Mesendoderm (in vitro differentiated cells): ENCODE results near the gene DMAP1.

Source experiments
- DNase-seq: peaks from one replicate; pipeline ENCODE4 v3.0.0; 2013
- H2AK5ac ChIP-seq: 2 replicates; pipeline ENCODE4 v1.6.1; 2013; ENCODE audit warnings: low read length, inconsistent platforms
- H2BK120ac ChIP-seq: 2 replicates; pipeline ENCODE4 v1.6.1; 2013; ENCODE audit warnings: low read depth, mild to moderate bottlenecking, low read length, moderate library complexity, mixed read lengths
- H2BK15ac ChIP-seq: replicated peaks from 2 replicates; pipeline ENCODE4 v1.6.1; 2013; ENCODE audit warnings: low read depth, mild to moderate bottlenecking, moderate library complexity
- H2BK5ac ChIP-seq: 2 replicates; pipeline ENCODE4 v1.6.1; 2013; ENCODE audit warnings: low read length, inconsistent platforms
- H3K18ac ChIP-seq: 2 replicates; pipeline ENCODE4 v1.6.1; 2013; ENCODE audit warnings: mild to moderate bottlenecking, low read length, mixed read lengths
- H3K23ac ChIP-seq: one replicate; pipeline ENCODE4 v1.6.1; 2013; ENCODE audit warnings: low read length
- H3K27ac ChIP-seq: 2 replicates; pipeline ENCODE4 v1.5.1; 2013; ENCODE audit warnings: low read depth, mild to moderate bottlenecking, inconsistent platforms, low read length, moderate library complexity
- H3K27me3 ChIP-seq: 2 replicates; pipeline ENCODE4 v1.6.1; 2013; ENCODE audit warnings: low read length, control low read depth, mild to moderate bottlenecking, inconsistent platforms; ENCODE audit not compliant: insufficient read depth, poor library complexity
- H3K36me3 ChIP-seq: 2 replicates; pipeline ENCODE4 v1.6.1; 2013; ENCODE audit warnings: low read length, inconsistent platforms; ENCODE audit not compliant: control insufficient read depth, insufficient read depth
- H3K4ac ChIP-seq: one replicate; pipeline ENCODE4 v1.6.1; 2013; ENCODE audit warnings: low read depth, mild to moderate bottlenecking, low read length, moderate library complexity
- H3K4me1 ChIP-seq: 2 replicates; pipeline ENCODE4 v1.6.1; 2013; ENCODE audit warnings: low read depth, low read length, inconsistent platforms; ENCODE audit not compliant: control insufficient read depth
- H3K4me2 ChIP-seq: 2 replicates; pipeline ENCODE4 v1.6.1; 2013; ENCODE audit warnings: low read length
- H3K4me3 ChIP-seq: 2 replicates; pipeline ENCODE4 v1.5.1; 2013; ENCODE audit warnings: mild to moderate bottlenecking, low read length
- H3K56ac ChIP-seq: one replicate; pipeline ENCODE4 v1.6.1; 2013; ENCODE audit warnings: low read length
- H3K79me1 ChIP-seq: 2 replicates; pipeline ENCODE4 v1.6.1; 2013; ENCODE audit warnings: low read length, inconsistent platforms
- H3K79me2 ChIP-seq: 2 replicates; pipeline ENCODE4 v1.6.1; 2013; ENCODE audit warnings: mild to moderate bottlenecking, low read length; ENCODE audit not compliant: control insufficient read depth, insufficient read depth
- H3K9ac ChIP-seq: 2 replicates; pipeline ENCODE4 v1.6.1; 2013; ENCODE audit warnings: low read length, inconsistent platforms
- H4K5ac ChIP-seq: one replicate; pipeline ENCODE4 v1.6.1; 2013; ENCODE audit warnings: low read length
- H4K8ac ChIP-seq: one replicate; pipeline ENCODE4 v1.6.1; 2013; ENCODE audit warnings: low read depth, mild to moderate bottlenecking, control low read depth, low read length, moderate library complexity
- WGBS: extraction: QIAGEN DNeasy Blood & Tissue Kit; methylation state at CpG from one replicate; pipeline ENCODE4 v1.1.7; 2013; ENCODE audit warnings: low lambda C conversion rate, missing lambda C conversion rate; ENCODE audit not compliant: insufficient coverage; ENCODE audit errors: extremely low coverage; 5-methylcytosine and 5-hydroxymethylcytosine counted together

Gene DMAP1

GRCh38 chr1:44229435-44230167 is 16.3 kb downstream of the DMAP1 start:
- Histone ChIP-seq H3K4ac (no peak overlapping the region), H3K27me3 (no peaks in the 10 kb centered on the region), H3K9ac (no peak overlapping the region), H3K79me1 (no peaks in the 10 kb centered on the region), H4K8ac (no peak overlapping the region), H3K27ac (no peak overlapping the region), H3K36me3 (peaks cover 2% of the 10 kb centered on the region), H2AK5ac (no peak overlapping the region), H3K4me2 (no peak overlapping the region), H3K23ac (no peak overlapping the region), H3K56ac (no peak overlapping the region), H4K5ac (no peak overlapping the region), H3K4me1 (no peaks in the 10 kb centered on the region), H2BK5ac (no peak overlapping the region), H2BK120ac (no peak overlapping the region), H3K79me2 (no peaks in the 10 kb centered on the region), H3K4me3 (no peak overlapping the region), H2BK15ac (no peak overlapping the region), H3K18ac (no peak overlapping the region)
- DNase-seq = no peak
- no CpG with 5 or more reads among the region's 16 CpGs for WGBS

- Histone ChIP-seq H3K36me3 (peaks cover 2% of the 10 kb centered on the region), H2AK5ac (no peak overlapping the region), H3K4ac (no peak overlapping the region), H4K5ac (no peak overlapping the region), H3K4me1 (no peaks in the 10 kb centered on the region), H2BK15ac (no peak overlapping the region), H3K23ac (no peak overlapping the region), H3K79me1 (no peaks in the 10 kb centered on the region), H3K18ac (no peak overlapping the region), H4K8ac (no peak overlapping the region), H3K79me2 (no peaks in the 10 kb centered on the region), H2BK120ac (no peak overlapping the region), H3K9ac (no peak overlapping the region), H3K4me3 (no peak overlapping the region), H3K27ac (no peak overlapping the region), H3K56ac (no peak overlapping the region), H3K27me3 (no peaks in the 10 kb centered on the region), H2BK5ac (no peak overlapping the region), H3K4me2 (no peak overlapping the region)
- DNase-seq = no peak
- no CpG with 5 or more reads among the region's 3 CpGs for WGBS
These were observed 17.5 kb downstream of the DMAP1 start for GRCh38 chr1:44230796-44231195.

GRCh38 chr1:44233593-44233992 is 20.3 kb downstream of the DMAP1 start:
- peaks cover 5% of the 10 kb centered on the region for H3K4me1 ChIP-seq
- no peak overlapping the region for H3K18ac ChIP-seq
- H3K4ac ChIP-seq = no peak overlapping the region
- H3K9ac ChIP-seq = no peak overlapping the region
- H3K4me2 ChIP-seq = no peak overlapping the region
- H3K36me3 ChIP-seq = no peaks in the 10 kb centered on the region
- no peak overlapping the region for H2BK120ac ChIP-seq
- H4K8ac ChIP-seq = no peak overlapping the region
- DNase-seq = no peak
- no peak overlapping the region for H3K23ac ChIP-seq
- no peaks in the 10 kb centered on the region for H3K27me3 ChIP-seq
- no peak overlapping the region for H2AK5ac ChIP-seq
- WGBS = no CpG with 5 or more reads among the region's 1 CpG
- no peak overlapping the region for H2BK5ac ChIP-seq
- H4K5ac ChIP-seq = no peak overlapping the region
- H3K79me1 ChIP-seq = no peaks in the 10 kb centered on the region
- H3K79me2 ChIP-seq = no peaks in the 10 kb centered on the region
- H3K4me3 ChIP-seq = no peak overlapping the region
- no peak overlapping the region for H3K56ac ChIP-seq
- H2BK15ac ChIP-seq = no peak overlapping the region
- H3K27ac ChIP-seq = no peak overlapping the region

- no peak overlapping the region for H3K18ac ChIP-seq
- no peak overlapping the region for H2BK5ac ChIP-seq
- H3K4me3 ChIP-seq = no peak overlapping the region
- H2BK120ac ChIP-seq = no peak overlapping the region
- no peak overlapping the region for H4K5ac ChIP-seq
- H2BK15ac ChIP-seq = no peak overlapping the region
- no peak overlapping the region for H3K23ac ChIP-seq
- no peak overlapping the region for H4K8ac ChIP-seq
- no peak for DNase-seq
- H3K27me3 ChIP-seq = no peaks in the 10 kb centered on the region
- H3K56ac ChIP-seq = no peak overlapping the region
- H3K79me1 ChIP-seq = no peaks in the 10 kb centered on the region
- no peak overlapping the region for H3K27ac ChIP-seq
- no peak overlapping the region for H3K4me2 ChIP-seq
- no peaks in the 10 kb centered on the region for H3K36me3 ChIP-seq
- no peaks in the 10 kb centered on the region for H3K79me2 ChIP-seq
- no peak overlapping the region for H3K4ac ChIP-seq
- no peak overlapping the region for H3K9ac ChIP-seq
- no peak overlapping the region for H2AK5ac ChIP-seq
- H3K4me1 ChIP-seq = peaks cover 18% of the 10 kb centered on the region
- no CpG with 5 or more reads among the region's 5 CpGs for WGBS
These were observed 22.5 kb downstream of the DMAP1 start for GRCh38 chr1:44235808-44236207.

- H3K23ac ChIP-seq = no peak overlapping the region
- no peak overlapping the region for H3K27ac ChIP-seq
- no peak overlapping the region for H4K5ac ChIP-seq
- no peaks in the 10 kb centered on the region for H3K79me1 ChIP-seq
- no CpG with 5 or more reads among the region's 8 CpGs for WGBS
- H3K36me3 ChIP-seq = no peaks in the 10 kb centered on the region
- no peak overlapping the region for H3K18ac ChIP-seq
- no peak overlapping the region for H2BK5ac ChIP-seq
- H3K79me2 ChIP-seq = no peaks in the 10 kb centered on the region
- no peak overlapping the region for H2BK120ac ChIP-seq
- H3K56ac ChIP-seq = no peak overlapping the region
- no peak overlapping the region for H4K8ac ChIP-seq
- H3K4ac ChIP-seq = no peak overlapping the region
- DNase-seq = no peak
- no peak overlapping the region for H3K4me3 ChIP-seq
- H3K9ac ChIP-seq = no peak overlapping the region
- peaks cover 22% of the 10 kb centered on the region for H3K4me1 ChIP-seq
- no peak overlapping the region for H2BK15ac ChIP-seq
- no peaks in the 10 kb centered on the region for H3K27me3 ChIP-seq
- H3K4me2 ChIP-seq = no peak overlapping the region
- H2AK5ac ChIP-seq = no peak overlapping the region
These were observed 23.4 kb downstream of the DMAP1 start for GRCh38 chr1:44236490-44237272.
